Neural progenitor cell (in vitro differentiated cells): ENCODE results near the gene KISS1R.

Experiments used
- CTCF ChIP-seq: fragments of 200-600 bp; sonication (generic); IDR thresholded peaks from 2 replicates; pipeline ENCODE4 v1.5.1; 2017; ENCODE audit warnings: antibody characterized with exemption, mild to moderate bottlenecking
- EZH2 ChIP-seq: fragments of 200-600 bp; sonication (generic); IDR thresholded peaks from 2 replicates; pipeline ENCODE4 v1.6.1; 2017; ENCODE audit warnings: antibody characterized with exemption, mild to moderate bottlenecking, moderate library complexity

- no peak for TF ChIP-seq EZH2
- no peak for TF ChIP-seq CTCF
Observed at GRCh38 chr19:947090-947706, 30.1 kb downstream of the KISS1R start.
